Measurements from ENCODE around the gene GPSM1.

GPSM1 gene

GRCh38 chr9:136379891-136380290 is 52.6 kb downstream of the GPSM1 start:
- no peak for DNase-seq

GRCh38 chr9:136380381-136380780 is 53.0 kb downstream of the GPSM1 start:
- DNase-seq: no peak

- DNase-seq: no peak
Observed at GRCh38 chr9:136381311-136381710, 54.0 kb downstream of the GPSM1 start.

- DNase-seq: no peak
Observed at GRCh38 chr9:136381966-136382513, 54.7 kb downstream of the GPSM1 start.

- DNase-seq: no peak
Observed at GRCh38 chr9:136383436-136383835, 56.1 kb downstream of the GPSM1 start.

- no peak for DNase-seq
Observed at GRCh38 chr9:136385015-136385414, 57.7 kb downstream of the GPSM1 start.

- no peak for DNase-seq
Observed at GRCh38 chr9:136386018-136386417, 58.7 kb downstream of the GPSM1 start.

GRCh38 chr9:136387217-136387616 is 59.9 kb downstream of the GPSM1 start:
- DNase-seq: no peak

- DNase-seq: no peak
Observed at GRCh38 chr9:136389396-136389795, 62.1 kb downstream of the GPSM1 start.

- DNase-seq: no peak
Observed at GRCh38 chr9:136391737-136392537, 64.6 kb downstream of the GPSM1 start.

GRCh38 chr9:136392538-136393449 is 65.5 kb downstream of the GPSM1 start:
- DNase-seq: no peak

- no peak for DNase-seq
Observed at GRCh38 chr9:136393531-136393930, 66.2 kb downstream of the GPSM1 start.

GRCh38 chr9:136394312-136395019 is 67.1 kb downstream of the GPSM1 start:
- DNase-seq: no peak

GRCh38 chr9:136395020-136395340 is 67.6 kb downstream of the GPSM1 start:
- no peak for DNase-seq

- DNase-seq: no peak
Observed at GRCh38 chr9:136395345-136396218, 68.2 kb downstream of the GPSM1 start.

- DNase-seq: no peak
Observed at GRCh38 chr9:136396219-136396515, 68.8 kb downstream of the GPSM1 start.

- no peak for DNase-seq
Observed at GRCh38 chr9:136397643-136398042, 70.3 kb downstream of the GPSM1 start.

- no peak for DNase-seq
Observed at GRCh38 chr9:136398286-136398685, 70.9 kb downstream of the GPSM1 start.

GRCh38 chr9:136399176-136400037 is 72.1 kb downstream of the GPSM1 start:
- DNase-seq: no peak

GRCh38 chr9:136400038-136400834 is 72.9 kb downstream of the GPSM1 start, which contains the start of gene SNAPC4:
Gene SNAPC4, minus strand, starts transcription at chr9:136400170. Its CDS starts 1,742 bp downstream, at chr9:136398428.
- peak; percentile 78 for DNase-seq
